ENCODE data around the gene MTAP. TPM values are rescaled to one million over a fixed set of nuclear protein-coding genes. Genes with fewer than 3 reads are reported as not detected.

The MTAP gene
- total and polyA plus RNA-seq, 2 of the 13 experiments (the other 11 are each of a cell fraction or from before 2014, with no cell fraction given), result 16.7 to 51.2 TPM

DNA sequence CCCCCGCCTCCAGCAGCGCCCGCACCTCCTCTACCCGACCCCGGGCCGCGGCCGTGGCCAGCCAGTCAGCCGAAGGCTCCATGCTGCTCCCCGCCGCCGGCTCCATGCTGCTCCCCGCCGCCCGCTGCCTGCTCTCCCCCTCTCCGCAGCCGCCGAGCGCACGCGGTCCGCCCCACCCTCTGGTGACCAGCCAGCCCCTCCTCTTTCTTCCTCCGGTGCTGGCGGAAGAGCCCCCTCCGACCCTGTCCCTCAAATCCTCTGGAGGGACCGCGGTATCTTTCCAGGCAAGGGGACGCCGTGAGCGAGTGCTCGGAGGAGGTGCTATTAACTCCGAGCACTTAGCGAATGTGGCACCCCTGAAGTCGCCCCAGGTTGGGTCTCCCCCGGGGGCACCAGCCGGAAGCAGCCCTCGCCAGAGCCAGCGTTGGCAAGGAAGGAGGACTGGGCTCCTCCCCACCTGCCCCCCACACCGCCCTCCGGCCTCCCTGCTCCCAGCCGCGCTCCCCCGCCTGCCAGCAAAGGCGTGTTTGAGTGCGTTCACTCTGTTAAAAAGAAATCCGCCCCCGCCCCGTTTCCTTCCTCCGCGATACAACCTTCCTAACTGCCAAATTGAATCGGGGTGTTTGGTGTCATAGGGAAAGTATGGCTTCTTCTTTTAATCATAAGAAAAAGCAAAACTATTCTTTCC lies 172.4 kb downstream of the MTAP start (continued):
- peak; percentile 71 for TF ChIP-seq ZNF263 (CRISPR knock-in tag; IDR thresholded peaks at IDR 0.05)
- TF ChIP-seq UBTF (CRISPR knock-in tag; IDR thresholded peaks at IDR 0.05), result peak; percentile 79
- TF ChIP-seq ZEB1 (IDR thresholded peaks at IDR 0.05; ENCODE audit: insufficient replicate concordance, low read depth), result no peak
- TF ChIP-seq RBM39 (IDR thresholded peaks at IDR 0.05; ENCODE audit: low read depth, low read length, poor library complexity, severe bottlenecking), result no peak
- no peak for TF ChIP-seq PLSCR1 (CRISPR knock-in tag; IDR thresholded peaks at IDR 0.05; ENCODE audit: borderline replicate concordance)
- peak; percentile 60 for TF ChIP-seq ARNT2 (CRISPR knock-in tag; IDR thresholded peaks at IDR 0.05; ENCODE audit: low read depth)
- TF ChIP-seq, protein P1, sequence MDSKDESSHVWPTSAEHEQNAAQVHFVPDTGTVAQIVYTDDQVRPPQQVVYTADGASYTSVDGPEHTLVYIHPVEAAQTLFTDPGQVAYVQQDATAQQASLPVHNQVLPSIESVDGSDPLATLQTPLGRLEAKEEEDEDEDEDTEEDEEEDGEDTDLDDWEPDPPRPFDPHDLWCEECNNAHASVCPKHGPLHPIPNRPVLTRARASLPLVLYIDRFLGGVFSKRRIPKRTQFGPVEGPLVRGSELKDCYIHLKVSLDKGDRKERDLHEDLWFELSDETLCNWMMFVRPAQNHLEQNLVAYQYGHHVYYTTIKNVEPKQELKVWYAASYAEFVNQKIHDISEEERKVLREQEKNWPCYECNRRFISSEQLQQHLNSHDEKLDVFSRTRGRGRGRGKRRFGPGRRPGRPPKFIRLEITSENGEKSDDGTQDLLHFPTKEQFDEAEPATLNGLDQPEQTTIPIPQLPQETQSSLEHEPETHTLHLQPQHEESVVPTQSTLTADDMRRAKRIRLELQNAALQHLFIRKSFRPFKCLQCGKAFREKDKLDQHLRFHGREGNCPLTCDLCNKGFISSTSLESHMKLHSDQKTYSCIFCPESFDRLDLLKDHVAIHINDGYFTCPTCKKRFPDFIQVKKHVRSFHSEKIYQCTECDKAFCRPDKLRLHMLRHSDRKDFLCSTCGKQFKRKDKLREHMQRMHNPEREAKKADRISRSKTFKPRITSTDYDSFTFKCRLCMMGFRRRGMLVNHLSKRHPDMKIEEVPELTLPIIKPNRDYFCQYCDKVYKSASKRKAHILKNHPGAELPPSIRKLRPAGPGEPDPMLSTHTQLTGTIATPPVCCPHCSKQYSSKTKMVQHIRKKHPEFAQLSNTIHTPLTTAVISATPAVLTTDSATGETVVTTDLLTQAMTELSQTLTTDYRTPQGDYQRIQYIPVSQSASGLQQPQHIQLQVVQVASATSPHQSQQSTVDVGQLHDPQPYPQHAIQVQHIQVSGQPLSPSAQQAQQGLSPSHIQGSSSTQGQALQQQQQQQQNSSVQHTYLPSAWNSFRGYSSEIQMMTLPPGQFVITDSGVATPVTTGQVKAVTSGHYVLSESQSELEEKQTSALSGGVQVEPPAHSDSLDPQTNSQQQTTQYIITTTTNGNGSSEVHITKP (CRISPR knock-in tag; IDR thresholded peaks at IDR 0.05; ENCODE audit: low read depth), result peak; percentile 83; the same call in 1 of the 2 replicates
- TF ChIP-seq KDM5B (CRISPR knock-in tag; IDR thresholded peaks at IDR 0.05; ENCODE audit: borderline replicate concordance), result no peak; the same call in 1 of the 2 replicates
- 0 out of 2 replicates have a peak, but pooled peaks have one; percentile 44 for TF ChIP-seq HNRNPL (IDR thresholded peaks at IDR 0.05; ENCODE audit: low read depth, low read length)
- TF ChIP-seq ZNF850 (CRISPR knock-in tag; conservative IDR thresholded peaks at IDR 0.05), result no peak
- TF ChIP-seq TRIM24 (CRISPR knock-in tag; IDR thresholded peaks at IDR 0.05), result no peak
- TF ChIP-seq NR3C1 (CRISPR knock-in tag; IDR thresholded peaks at IDR 0.05), result no peak
- TF ChIP-seq MYC (CRISPR knock-in tag; IDR thresholded peaks at IDR 0.05; ENCODE audit: borderline replicate concordance), result peak; percentile 73
- no peak for TF ChIP-seq SIN3B (IDR thresholded peaks at IDR 0.05; ENCODE audit: low read length)
- TF ChIP-seq, protein P2, sequence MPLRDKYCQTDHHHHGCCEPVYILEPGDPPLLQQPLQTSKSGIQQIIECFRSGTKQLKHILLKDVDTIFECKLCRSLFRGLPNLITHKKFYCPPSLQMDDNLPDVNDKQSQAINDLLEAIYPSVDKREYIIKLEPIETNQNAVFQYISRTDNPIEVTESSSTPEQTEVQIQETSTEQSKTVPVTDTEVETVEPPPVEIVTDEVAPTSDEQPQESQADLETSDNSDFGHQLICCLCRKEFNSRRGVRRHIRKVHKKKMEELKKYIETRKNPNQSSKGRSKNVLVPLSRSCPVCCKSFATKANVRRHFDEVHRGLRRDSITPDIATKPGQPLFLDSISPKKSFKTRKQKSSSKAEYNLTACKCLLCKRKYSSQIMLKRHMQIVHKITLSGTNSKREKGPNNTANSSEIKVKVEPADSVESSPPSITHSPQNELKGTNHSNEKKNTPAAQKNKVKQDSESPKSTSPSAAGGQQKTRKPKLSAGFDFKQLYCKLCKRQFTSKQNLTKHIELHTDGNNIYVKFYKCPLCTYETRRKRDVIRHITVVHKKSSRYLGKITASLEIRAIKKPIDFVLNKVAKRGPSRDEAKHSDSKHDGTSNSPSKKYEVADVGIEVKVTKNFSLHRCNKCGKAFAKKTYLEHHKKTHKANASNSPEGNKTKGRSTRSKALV (CRISPR knock-in tag; IDR thresholded peaks at IDR 0.05), result peak; percentile 40; the same call in 1 of the 2 replicates
- no peak for TF ChIP-seq ZIK1 (CRISPR knock-in tag; IDR thresholded peaks at IDR 0.05; ENCODE audit: borderline replicate concordance, low read depth)
- no peak for TF ChIP-seq TRIM22 (IDR thresholded peaks at IDR 0.05)
- no peak for TF ChIP-seq NFKBIZ (CRISPR knock-in tag; IDR thresholded peaks at IDR 0.05)
- TF ChIP-seq GATAD2A (CRISPR knock-in tag; IDR thresholded peaks at IDR 0.05), result no peak
